GM19043 (cell line): ENCODE data around the gene PLEKHA7.

ENCODE experiments used
- ATAC-seq: cut with Tn5 transposase; IDR thresholded peaks from one replicate; pipeline ENCODE4 v1.9.1; 2021; ENCODE audit warnings: low read depth; ENCODE audit not compliant: unreplicated experiment

The PLEKHA7 gene

DNA sequence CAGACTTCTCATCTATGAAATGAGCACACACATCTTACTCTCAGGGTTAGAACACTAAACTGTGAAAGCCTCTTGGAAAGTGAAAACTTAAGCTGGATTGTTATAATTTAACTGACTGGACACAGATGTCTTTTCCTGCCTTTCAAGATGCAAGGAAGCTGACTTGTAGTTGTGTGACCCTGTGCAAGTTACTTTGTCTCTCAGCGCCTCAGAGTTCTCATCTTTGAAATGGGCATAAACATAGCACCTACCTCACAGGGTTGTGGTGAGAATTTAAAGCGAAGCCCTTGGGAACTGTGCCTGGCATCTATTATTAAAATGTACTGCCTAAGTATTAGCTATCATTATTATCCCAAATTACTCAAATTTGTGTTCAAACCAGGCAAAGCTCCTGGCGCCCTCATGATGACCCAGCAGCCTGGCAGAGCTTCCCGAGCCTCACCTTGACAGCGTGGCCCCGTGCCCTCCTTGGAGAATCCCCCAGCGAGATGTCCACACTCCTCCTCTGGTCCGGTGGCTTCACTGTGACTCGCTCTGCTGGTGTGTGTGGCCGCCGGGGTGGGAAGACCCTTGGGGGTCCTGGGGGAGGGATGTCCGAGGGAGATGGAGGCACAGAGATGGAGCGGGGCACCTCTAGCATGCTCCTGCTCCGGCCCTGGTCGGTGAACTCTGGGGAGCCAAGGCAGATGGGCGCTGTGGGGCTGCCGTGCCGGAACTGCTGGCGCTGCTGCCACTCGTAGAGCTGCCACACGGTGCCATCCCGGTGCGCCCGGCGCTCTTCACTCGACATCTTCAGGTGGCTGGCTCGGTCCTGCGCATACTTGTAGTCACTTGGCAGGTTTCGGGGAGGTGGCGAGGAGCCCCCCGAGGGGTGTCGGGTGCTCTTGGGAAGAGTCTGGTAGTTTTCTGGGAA, 197.6 kb downstream of the PLEKHA7 start:
- no peak for ATAC-seq

DNA sequence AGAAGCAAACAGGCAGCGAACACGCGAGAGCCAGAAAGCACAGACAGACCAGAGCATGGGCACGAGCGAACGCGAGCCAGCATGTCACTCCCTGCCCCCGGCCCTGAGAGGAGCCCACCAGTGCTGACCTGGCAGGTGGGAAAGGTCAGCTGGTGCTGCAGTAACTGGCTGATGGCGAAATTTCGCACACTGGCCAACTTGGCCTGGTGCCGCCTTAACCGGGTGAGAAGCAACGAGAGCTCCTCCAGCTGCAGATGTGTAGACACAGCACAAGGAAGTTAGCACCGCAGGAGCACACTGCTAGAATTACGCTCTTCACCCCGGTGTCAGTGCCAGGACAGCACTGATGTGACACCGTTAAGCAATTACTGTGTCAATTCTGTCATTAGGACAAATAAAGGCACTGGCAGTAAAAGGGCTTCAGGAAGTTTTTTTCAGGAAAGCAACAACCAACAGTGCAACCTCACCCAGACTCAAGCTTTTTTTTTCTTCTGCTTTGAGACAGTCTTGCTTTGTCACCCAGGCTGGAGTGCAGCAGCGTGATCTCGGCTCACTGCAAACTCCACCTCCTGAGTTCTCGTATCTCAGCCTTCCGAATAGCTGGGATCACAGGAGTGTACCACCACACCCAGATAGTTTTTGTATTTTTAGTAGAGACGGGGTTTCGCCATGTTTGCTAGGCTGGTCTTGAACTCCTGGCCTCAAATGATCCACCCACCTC, 199.0 kb downstream of the PLEKHA7 start:
- ATAC-seq, result no peak

DNA sequence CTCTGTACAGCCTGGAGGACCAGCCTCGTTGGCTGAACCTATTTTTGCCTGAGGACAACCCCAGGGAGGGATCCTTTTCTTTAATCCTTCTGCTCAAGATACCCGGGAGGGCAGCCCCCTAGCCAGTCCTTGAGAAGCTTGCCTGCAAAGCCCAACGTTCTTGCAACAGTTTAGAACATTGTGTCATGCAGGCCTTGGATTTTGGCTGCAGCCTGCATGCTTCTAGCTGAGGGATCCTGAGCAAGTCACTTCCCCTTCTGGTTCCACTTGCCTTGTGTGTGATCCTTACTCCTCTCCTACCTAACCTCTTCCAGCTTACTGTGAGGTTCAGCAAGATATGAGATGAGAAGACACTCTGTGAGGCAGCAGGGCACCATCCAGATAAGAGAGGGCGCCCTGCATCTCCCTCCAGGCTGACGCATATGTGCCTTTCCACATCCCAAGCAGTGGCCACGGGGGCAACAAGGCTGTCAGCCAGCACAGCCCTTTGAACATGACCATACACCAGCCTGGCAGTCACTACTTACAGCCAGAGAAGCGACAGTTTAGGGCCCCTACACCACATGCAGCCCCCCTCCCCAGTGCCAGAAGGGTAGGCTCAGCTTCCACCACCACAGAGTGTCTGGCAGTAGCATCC, 199.7 kb downstream of the PLEKHA7 start:
- no peak for ATAC-seq

DNA sequence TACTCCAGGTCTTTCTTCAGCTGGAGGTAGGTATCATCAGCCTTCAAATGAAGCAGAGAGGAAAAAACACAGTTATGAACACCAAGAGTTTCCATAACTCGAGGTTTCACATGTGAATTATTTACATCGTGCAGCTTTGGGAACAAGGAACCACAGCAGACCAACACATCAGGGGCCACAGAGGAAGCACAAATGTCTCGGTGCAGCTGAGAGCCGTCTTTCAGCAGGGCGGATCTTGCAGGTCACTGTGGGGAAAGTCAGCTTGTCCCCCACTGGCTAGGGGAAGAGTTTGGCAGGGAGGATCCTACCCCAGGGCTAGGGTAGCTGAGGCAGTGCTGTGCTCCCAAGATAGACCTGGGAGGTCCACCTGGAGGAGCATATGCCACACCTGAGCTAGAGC, 201.1 kb downstream of the PLEKHA7 start:
- ATAC-seq, result no peak

DNA sequence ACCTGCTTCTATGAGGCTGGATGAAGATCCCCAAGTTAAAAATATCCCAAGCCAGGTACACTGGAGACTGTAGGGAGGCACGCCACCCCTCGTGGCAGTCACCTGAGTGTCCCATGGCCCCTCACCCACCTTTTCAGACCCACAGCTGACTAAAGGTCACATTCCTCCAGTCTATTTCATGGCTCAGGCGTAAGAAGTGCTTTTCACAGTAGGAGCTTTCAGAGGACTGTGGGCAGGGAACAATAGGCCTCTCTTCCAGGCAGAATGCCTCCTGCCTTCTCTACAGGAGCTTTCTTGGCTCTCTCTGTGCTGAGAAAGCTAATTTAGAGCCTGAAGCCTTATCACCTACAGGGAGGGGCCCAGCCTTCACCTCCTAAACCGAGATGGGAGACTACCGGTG, 201.9 kb downstream of the PLEKHA7 start:
- no peak for ATAC-seq

DNA sequence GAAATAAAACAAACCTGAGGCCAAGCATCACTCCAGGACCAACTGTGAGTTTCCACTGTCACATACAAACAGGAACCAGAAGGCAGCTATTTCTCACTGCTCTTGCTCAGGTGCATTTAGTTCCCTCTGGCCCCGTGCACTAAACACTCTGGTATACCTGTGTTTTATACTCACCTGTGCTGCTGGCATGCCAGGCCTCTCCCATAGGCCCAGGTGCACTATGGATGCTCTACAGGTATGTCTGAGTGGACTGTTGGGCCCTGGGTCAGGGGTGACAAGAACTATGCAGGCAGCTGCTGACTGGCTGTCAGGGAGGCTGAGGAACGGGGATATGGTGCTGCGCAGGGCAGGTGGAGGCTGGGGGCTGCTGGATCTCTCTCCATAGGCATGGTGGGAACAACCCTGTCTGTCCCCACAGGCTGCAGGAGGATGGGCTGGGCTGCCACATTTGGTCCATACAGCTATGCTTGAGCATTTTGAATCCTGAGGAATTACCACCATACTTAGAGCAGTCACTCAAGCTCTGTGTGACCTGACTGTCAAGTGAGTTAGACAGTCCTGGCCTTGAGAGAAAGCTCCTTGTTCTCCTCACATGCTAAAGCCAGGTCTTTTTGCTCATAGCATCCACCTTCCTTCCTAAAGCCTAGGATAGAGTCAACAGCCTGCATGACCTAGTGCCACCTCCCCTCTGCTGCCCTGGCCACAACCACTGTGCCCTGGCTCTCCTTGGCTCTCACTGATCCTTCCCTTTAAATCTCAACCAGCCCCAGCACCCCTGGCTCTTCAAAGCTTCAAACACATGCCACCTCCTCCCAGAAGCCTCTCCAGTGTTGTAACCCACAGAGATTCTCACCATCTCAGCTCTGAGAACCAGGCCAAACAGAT, 202.8 kb downstream of the PLEKHA7 start:
- no peak for ATAC-seq

DNA sequence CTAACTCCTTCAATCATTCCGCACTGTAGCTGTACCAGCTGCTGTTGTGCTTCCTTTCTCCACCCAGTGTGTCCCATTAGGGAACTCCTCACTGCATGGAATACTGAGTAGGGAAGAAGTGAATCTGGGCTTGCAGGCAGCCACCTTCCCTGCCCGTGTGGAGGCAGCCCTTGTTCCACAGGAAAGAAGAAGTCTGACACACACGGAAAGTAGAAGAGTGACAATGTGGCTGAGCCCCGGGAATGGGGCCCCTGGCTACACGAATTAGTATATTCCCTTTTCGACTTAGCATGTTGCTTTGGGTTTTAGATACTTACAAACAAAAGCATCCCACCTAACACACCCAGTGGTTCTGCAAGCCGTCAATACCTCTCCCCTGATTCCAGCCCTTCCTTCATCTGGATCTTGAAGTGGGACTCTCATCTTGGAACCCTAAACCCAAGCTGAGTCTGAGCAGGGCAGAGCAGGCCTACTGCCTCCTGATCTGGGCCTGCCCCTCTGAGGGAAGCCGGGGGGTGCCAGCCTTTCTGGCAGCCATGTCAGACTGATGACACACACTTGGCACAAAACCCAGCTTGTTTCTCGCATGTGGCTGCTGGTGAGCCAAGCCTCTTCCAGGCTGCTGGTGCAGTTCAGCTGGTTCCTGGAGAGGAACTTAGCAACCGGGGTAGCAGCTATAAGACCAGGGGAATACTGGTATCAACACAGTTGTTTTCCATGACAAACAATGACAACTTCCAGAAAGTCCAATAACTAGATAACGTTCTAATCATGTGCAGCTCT, 204.1 kb downstream of the PLEKHA7 start:
- ATAC-seq, result no peak

DNA sequence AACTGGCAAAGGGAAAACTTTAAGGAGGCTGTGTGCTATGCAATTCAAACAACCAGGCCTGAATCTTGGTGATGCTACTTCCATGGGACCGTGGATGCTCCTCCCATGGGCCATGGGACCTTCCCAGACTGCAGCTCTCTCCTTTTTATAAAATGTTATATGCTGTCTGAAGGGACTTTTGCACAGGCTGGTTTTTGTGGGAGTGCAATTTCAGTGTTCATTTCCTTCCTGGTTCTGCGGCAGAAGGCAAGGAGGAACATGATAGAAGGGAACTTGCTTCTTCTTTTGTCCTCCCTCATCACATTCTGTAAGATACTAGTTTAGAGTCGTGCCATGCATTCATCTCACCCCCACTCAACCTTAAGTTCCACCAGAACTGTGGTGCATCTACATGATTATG, 206.9 kb downstream of the PLEKHA7 start:
- no peak for ATAC-seq

DNA sequence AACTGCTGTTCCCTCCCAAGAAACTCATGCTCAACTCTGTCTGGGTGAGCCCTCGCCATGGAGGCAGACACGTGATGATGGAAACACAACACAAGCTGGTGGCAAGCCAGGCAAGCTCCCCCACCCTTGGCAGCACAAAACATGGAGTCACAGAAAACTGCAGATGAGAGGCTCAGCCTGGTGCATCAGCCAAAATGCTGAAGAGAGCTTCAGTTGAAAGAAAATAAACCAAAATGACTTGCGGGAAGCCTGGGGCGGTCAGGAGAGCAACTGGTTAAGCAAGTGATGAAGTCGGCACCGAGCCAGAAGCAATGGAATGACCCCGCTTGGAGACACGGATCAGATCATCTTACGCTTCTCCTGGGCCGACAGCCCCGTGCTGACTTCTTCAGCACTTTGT, 207.4 kb downstream of the PLEKHA7 start:
- ATAC-seq, result no peak

DNA sequence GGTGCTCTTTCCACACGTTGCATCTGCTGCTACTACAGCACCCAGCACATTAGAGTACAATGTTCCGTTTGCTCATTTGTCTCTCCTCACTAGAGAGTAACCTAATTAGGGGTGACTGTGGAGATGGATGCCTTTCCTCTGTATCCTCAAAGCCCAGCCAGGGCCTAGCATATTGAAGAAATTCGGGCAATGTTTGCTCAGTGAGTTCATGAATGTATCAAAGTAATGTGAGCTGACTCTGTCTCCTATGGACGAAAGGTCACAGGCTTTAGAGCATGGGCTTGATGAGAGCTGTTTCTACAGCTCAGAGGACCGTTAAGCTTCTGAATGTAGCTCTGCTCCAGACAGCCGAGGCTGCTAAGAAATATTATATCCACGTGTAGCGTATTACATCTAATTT, 208.3 kb downstream of the PLEKHA7 start:
- no peak for ATAC-seq

DNA sequence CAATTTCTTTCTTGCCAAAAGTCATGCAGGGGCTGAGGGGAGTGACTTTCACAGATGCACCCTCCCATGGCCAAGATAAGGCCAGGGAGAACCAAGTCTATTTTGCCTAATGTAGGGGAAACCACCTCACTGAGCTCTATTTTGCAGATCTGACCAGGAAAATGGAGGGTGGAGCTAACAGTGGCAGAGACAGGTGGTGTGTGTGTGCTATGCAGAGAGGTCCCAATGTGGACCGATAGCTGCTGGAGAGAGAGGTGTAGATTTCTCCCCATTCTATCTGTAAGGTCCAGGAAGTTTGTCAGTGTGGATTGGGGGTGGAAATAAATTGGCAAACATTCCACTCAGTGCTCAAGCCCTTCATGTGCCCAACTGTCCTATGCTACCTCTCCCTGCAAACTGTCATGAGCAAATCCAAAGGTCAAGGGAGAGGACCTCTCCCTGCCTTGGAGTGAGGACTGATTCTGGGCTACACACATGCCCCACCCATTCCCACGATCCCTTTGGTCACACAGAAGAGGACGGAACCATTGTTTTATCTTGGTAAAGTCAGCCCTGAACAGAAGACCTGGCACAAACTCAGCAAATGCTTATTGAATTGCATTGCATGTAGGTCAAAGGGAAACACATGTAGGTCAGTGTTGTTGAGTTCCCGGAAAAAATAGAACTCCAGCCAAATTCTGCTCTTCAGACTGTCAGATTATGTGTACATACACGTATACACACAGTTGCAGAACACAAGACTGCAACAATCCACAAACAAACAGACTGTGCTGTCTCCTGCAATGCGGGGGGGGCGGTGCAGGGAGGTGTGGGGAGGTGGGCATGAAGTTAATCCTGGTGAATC, 209.9 kb downstream of the PLEKHA7 start:
- ATAC-seq, result no peak

DNA sequence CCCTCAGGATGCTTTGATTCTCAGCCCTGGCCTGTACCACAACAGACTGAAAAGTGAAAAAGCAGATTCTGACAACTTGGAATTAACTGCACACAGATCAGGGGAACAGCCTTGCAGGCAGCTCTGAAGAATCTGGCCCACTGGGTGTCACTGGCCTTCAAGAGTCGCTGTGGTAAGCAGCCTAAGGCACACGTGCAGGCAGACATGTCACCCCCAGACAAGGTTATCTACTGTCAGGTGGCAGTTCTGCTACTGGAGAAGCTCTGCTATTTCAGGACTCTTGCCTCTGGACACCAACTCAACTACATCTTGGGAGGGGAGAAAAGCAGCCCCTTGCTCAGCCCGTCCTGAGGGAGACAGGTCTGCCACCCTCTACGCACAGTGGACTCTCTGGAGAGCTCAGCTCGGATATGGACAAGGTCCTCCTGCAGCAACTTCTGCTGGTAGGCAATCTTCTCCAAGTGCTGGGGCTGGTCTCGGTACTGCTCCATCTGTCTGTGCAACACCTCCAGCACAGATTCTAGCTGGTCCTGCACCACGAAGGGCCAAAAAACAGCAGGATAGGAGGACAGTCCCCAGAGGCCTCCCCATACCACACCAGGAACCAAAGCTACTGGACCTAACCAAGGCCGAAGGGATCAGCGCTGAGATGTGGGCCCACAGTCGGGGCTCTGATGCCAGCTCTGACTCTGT, 212.8 kb downstream of the PLEKHA7 start:
- ATAC-seq, result no peak

DNA sequence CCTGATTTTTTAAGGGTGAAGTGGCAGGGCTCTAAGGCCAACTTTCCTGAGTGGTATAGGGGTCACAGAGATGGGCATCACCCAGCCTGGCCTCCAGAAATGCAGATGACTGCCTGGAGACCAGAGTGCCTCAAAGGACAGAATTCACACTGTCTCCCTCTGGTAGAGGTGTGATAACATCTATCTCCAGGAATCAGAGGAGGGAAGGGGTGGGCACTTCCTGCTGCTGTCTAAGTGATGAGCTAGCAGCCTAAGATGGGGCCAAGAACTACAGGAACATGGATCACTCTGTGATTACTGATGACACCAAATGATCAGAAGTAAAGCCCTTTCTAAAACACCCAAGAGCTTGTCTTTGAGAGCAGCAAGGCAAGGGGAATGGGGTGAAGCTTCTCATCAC, 213.8 kb downstream of the PLEKHA7 start:
- ATAC-seq, result no peak

DNA sequence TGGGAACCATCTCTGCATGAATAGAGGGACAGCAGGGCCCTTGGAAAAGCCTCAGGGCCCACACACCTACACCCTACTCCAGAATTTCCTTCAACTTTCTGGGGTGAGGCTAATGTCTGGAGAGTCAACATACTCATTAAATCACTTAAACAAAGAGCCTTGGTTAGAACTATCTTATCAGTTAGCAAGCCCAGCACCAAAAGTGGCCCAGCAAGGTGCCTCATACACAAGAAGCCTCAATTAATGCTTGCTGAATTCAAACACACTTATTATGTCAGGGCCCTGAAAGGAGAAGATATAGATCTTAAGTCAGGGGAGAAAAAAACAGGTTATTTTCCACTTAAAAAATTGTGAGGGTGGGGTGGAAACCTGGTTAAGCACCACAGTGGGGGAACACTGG, 214.3 kb downstream of the PLEKHA7 start:
- no peak for ATAC-seq

DNA sequence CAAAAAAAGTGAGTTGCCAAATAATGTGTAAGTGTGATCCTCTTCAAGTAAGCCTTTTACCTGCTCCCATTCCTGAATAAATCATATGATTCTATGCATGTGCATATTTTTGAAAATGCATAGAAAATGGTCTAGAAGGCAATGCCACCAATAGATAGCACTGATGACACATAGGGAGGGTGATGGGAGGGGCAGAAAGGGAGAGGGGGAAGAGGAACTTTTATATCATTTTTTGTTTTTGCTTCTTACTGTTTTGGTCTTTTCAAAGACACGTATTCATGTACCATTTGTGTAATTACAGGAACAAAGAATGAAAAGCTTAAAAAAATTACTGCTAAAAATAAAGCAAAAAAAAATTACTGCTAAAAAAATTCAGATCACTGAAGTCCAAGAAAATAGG, 215.0 kb downstream of the PLEKHA7 start:
- ATAC-seq, result no peak

DNA sequence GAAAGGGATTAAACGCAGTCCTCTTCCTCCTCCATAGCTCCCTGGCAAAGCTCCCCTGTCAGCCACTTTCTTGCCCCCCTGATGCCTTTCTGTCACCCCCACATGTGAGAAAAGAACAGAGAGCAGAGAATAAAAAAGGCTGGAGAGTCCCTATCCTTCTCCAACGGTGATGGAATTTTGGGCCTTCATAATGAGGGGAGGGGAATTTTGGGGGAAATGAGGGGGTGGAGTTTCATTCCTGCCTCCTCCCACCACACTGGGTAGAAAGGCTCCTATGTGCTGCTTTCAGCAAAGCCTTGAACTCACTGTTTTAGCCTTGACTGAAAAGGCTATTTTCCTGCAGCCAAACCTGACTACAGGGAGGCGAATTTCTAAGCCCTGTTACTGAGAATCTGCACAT, 216.4 kb downstream of the PLEKHA7 start:
- no peak for ATAC-seq

DNA sequence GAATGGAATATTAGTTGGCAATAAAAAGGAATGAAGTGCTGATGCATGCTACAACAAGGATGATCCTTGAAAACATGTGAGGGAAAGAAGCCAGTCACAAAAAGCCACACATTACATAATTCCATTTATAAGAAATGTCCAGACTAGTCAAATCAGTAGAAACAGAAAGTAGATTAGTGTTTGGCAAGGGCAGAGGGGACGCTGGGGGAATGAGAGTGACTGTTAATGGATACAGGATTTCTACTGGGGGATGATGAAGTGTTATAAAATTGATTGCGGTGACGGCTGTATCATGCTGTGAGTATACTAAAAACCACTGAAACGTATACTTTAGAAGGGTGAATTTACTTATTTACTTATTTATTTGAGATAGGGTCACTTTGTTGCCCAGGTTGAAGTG, 217.9 kb downstream of the PLEKHA7 start:
- no peak for ATAC-seq

DNA sequence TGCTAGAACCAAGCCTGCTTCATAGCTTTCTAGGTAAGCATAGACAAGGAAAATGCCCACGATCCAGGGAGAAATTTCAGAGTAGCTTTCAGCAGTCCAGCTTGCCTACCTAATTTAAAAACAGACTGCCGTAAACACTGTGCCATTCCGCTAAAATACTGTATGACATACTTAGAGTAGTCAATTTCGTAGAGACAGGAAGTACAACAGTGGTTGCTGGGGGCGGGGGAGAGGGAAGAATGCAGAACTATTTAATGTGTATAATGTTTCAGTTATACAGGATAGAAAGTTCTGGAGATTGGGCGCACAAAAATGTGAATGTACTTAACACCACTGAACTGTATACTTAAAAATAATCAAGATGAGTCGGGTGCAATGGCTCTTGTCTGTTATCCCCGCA, 219.1 kb downstream of the PLEKHA7 start:
- ATAC-seq, result no peak
